SK-N-SH treated with all-trans-retinoic acid at 6 μM for 48 hours (cell line): ENCODE measurements around the gene LCN9.

Source experiments
- ATAC-seq: fragments of 200-7000 bp; cut with Tn5 transposase; 3 replicates; pipeline ENCODE4 v1.9.1; 2020; ENCODE audit warnings: mild to moderate bottlenecking, moderate library complexity
- ARNTL ChIP-seq: fragments of 450-650 bp; formaldehyde crosslinking; IDR thresholded peaks from 2 replicates; pipeline ENCODE4 v1.5.0; 2020; ENCODE audit warnings: low read depth, mild to moderate bottlenecking, moderate library complexity, borderline replicate concordance
- BACH2 ChIP-seq: fragments of 250-450 bp; sonication (Bioruptor Pico); IDR thresholded peaks from 2 replicates; pipeline ENCODE4 v1.9.0; 2021; ENCODE audit warnings: mild to moderate bottlenecking, borderline replicate concordance
- CREB5 ChIP-seq: fragments of 250-450 bp; sonication (Bioruptor Pico); IDR thresholded peaks from 2 replicates; pipeline ENCODE4 v1.5.1; 2020; ENCODE audit warnings: low read depth, mild to moderate bottlenecking, moderate library complexity
- CSDC2 ChIP-seq: fragments of 250-450 bp; sonication (Bioruptor Pico); IDR thresholded peaks from 2 replicates; pipeline ENCODE4 v1.5.0; 2020; ENCODE audit warnings: mild to moderate bottlenecking, moderate library complexity
- CSRNP3 ChIP-seq: fragments of 250-450 bp; sonication (Bioruptor Pico); IDR thresholded peaks from 2 replicates; pipeline ENCODE4 v1.5.1; 2021; ENCODE audit warnings: mild to moderate bottlenecking, moderate library complexity
- ESRRG ChIP-seq: fragments of 250-450 bp; sonication (Bioruptor Pico); IDR thresholded peaks from 2 replicates; pipeline ENCODE4 v1.6.1; 2021; ENCODE audit warnings: mild to moderate bottlenecking
- GLIS3 ChIP-seq: fragments of 250-450 bp; sonication (Bioruptor Pico); IDR thresholded peaks from 2 replicates; pipeline ENCODE4 v1.5.0; 2020; ENCODE audit warnings: mild to moderate bottlenecking, moderate library complexity
- ISL1 ChIP-seq: fragments of 250-450 bp; sonication (Bioruptor Pico); IDR thresholded peaks from 2 replicates; pipeline ENCODE4 v2.1.2; 2022; ENCODE audit warnings: mild to moderate bottlenecking, moderate library complexity
- OSR1 ChIP-seq: fragments of 250-450 bp; sonication (Bioruptor Pico); IDR thresholded peaks from 2 replicates; pipeline ENCODE4 v1.8.0; 2022; ENCODE audit warnings: moderate library complexity, mild to moderate bottlenecking, inconsistent platforms
- PATZ1 ChIP-seq: fragments of 250-450 bp; sonication (Bioruptor Pico); IDR thresholded peaks from 2 replicates; pipeline ENCODE4 v1.8.0; 2020; ENCODE audit warnings: mild to moderate bottlenecking, moderate library complexity, borderline replicate concordance
- POU6F1 ChIP-seq: fragments of 250-450 bp; sonication (Bioruptor Pico); IDR thresholded peaks from 2 replicates; pipeline ENCODE4 v1.8.0; 2021; ENCODE audit warnings: low read depth, mild to moderate bottlenecking, moderate library complexity, borderline replicate concordance
- RARB ChIP-seq: fragments of 250-450 bp; sonication (Bioruptor Pico); IDR thresholded peaks from 2 replicates; pipeline ENCODE4 v1.8.0; 2021; ENCODE audit warnings: mild to moderate bottlenecking, moderate library complexity
- SNAI2 ChIP-seq: fragments of 250-450 bp; sonication (Bioruptor Pico); IDR thresholded peaks from 2 replicates; pipeline ENCODE4 v1.5.0; 2020; ENCODE audit warnings: mild to moderate bottlenecking, moderate library complexity
- TOX ChIP-seq: fragments of 250-450 bp; sonication (Bioruptor Pico); IDR thresholded peaks from 2 replicates; pipeline ENCODE4 v1.8.0; 2021; ENCODE audit warnings: mild to moderate bottlenecking, moderate library complexity, borderline replicate concordance
- TSHZ2 ChIP-seq: fragments of 250-450 bp; sonication (Bioruptor Pico); IDR thresholded peaks from 2 replicates; pipeline ENCODE4 v1.5.0; 2020; ENCODE audit warnings: mild to moderate bottlenecking, moderate library complexity
- ZC3H10 ChIP-seq: fragments of 250-450 bp; sonication (Bioruptor Pico); IDR thresholded peaks from 2 replicates; pipeline ENCODE4 v1.5.1; 2021; ENCODE audit warnings: mild to moderate bottlenecking, moderate library complexity
- ZFP3 ChIP-seq: fragments of 250-450 bp; sonication (Bioruptor Pico); IDR thresholded peaks from 2 replicates; pipeline ENCODE4 v1.5.0; 2020; ENCODE audit warnings: mild to moderate bottlenecking, moderate library complexity
- ZFP30 ChIP-seq: fragments of 450-650 bp; formaldehyde crosslinking; IDR thresholded peaks from 2 replicates; pipeline ENCODE4 v1.5.0; 2022; ENCODE audit warnings: mild to moderate bottlenecking, moderate library complexity
- ZNF565 ChIP-seq: fragments of 450-650 bp; formaldehyde crosslinking; conservative IDR thresholded peaks from 2 replicates; pipeline ENCODE4 v1.5.0; 2020; ENCODE audit warnings: low read depth, mild to moderate bottlenecking, moderate library complexity
- ZNF70 ChIP-seq: fragments of 450-650 bp; formaldehyde crosslinking; IDR thresholded peaks from 2 replicates; pipeline ENCODE4 v1.5.0; 2020; ENCODE audit warnings: mild to moderate bottlenecking, moderate library complexity
- ZNF8 ChIP-seq: fragments of 450-650 bp; formaldehyde crosslinking; IDR thresholded peaks from 2 replicates; pipeline ENCODE4 v1.5.0; 2020; ENCODE audit warnings: mild to moderate bottlenecking, moderate library complexity

LCN9 gene

GRCh38 chr9:135693771-135694170 lies 30.7 kb downstream of the LCN9 start:
- no peak for TF ChIP-seq ZNF565 (CRISPR knock-in tag)
- no peak for TF ChIP-seq CREB5 (CRISPR knock-in tag)
- TF ChIP-seq RARB: no peak
- no peak for TF ChIP-seq ESRRG (CRISPR knock-in tag)
- no peak for TF ChIP-seq TSHZ2
- TF ChIP-seq ISL1 (CRISPR knock-in tag): no peak
- TF ChIP-seq OSR1 (CRISPR knock-in tag): no peak
- TF ChIP-seq POU6F1 (CRISPR knock-in tag): no peak
- TF ChIP-seq TOX: no peak
- no peak for TF ChIP-seq PATZ1 (CRISPR knock-in tag)
- TF ChIP-seq BACH2: no peak
- TF ChIP-seq SNAI2: no peak
- no peak for TF ChIP-seq ZNF70 (CRISPR knock-in tag)
- TF ChIP-seq ZFP3 (CRISPR knock-in tag): no peak
- TF ChIP-seq CSRNP3 (CRISPR knock-in tag): no peak
- no peak for TF ChIP-seq ARNTL (CRISPR knock-in tag)
- no peak for TF ChIP-seq ZNF8 (CRISPR knock-in tag)
- no peak for TF ChIP-seq GLIS3 (CRISPR knock-in tag)
- ATAC-seq: no peak

- ATAC-seq: no peak
- TF ChIP-seq ZFP3 (CRISPR knock-in tag): no peak
- no peak for TF ChIP-seq ZNF70 (CRISPR knock-in tag)
- TF ChIP-seq ESRRG (CRISPR knock-in tag): no peak
- no peak for TF ChIP-seq ZNF8 (CRISPR knock-in tag)
- no peak for TF ChIP-seq CSRNP3 (CRISPR knock-in tag)
- no peak for TF ChIP-seq POU6F1 (CRISPR knock-in tag)
- TF ChIP-seq RARB: no peak
- no peak for TF ChIP-seq CSDC2 (CRISPR knock-in tag)
- TF ChIP-seq ZNF565 (CRISPR knock-in tag): no peak
- no peak for TF ChIP-seq BACH2
- no peak for TF ChIP-seq ZFP30 (CRISPR knock-in tag)
- no peak for TF ChIP-seq ISL1 (CRISPR knock-in tag)
- TF ChIP-seq ZC3H10 (CRISPR knock-in tag): no peak
- TF ChIP-seq ARNTL (CRISPR knock-in tag): no peak
- TF ChIP-seq, all 23 proteins: peak for 0
These were observed 31.3 kb downstream of the LCN9 start for GRCh38 chr9:135694414-135694813.
